ENCODE data around the gene NHEJ1.
A peak's percentile ranks its signal among the peaks of the same experiment; 100 is the strongest.
"Not testable (repeated sequence)": the region's sequence is repeated elsewhere in the genome, so short reads cannot be mapped to it uniquely, and the experiment has no call there.

NHEJ1 gene, protein sequence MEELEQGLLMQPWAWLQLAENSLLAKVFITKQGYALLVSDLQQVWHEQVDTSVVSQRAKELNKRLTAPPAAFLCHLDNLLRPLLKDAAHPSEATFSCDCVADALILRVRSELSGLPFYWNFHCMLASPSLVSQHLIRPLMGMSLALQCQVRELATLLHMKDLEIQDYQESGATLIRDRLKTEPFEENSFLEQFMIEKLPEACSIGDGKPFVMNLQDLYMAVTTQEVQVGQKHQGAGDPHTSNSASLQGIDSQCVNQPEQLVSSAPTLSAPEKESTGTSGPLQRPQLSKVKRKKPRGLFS
- total RNA-seq = 0.63 to 3.4 (median 2.1) reads per million in 18 experiments

GRCh38 chr2:219160186-219161017 lies at the start of gene NHEJ1:
Gene NHEJ1, minus strand, starts transcription at chr2:219160815. Its CDS starts 2,453 bp downstream, at chr2:219158362.
- DNase-seq = peak; percentile 91 to 93

DNA sequence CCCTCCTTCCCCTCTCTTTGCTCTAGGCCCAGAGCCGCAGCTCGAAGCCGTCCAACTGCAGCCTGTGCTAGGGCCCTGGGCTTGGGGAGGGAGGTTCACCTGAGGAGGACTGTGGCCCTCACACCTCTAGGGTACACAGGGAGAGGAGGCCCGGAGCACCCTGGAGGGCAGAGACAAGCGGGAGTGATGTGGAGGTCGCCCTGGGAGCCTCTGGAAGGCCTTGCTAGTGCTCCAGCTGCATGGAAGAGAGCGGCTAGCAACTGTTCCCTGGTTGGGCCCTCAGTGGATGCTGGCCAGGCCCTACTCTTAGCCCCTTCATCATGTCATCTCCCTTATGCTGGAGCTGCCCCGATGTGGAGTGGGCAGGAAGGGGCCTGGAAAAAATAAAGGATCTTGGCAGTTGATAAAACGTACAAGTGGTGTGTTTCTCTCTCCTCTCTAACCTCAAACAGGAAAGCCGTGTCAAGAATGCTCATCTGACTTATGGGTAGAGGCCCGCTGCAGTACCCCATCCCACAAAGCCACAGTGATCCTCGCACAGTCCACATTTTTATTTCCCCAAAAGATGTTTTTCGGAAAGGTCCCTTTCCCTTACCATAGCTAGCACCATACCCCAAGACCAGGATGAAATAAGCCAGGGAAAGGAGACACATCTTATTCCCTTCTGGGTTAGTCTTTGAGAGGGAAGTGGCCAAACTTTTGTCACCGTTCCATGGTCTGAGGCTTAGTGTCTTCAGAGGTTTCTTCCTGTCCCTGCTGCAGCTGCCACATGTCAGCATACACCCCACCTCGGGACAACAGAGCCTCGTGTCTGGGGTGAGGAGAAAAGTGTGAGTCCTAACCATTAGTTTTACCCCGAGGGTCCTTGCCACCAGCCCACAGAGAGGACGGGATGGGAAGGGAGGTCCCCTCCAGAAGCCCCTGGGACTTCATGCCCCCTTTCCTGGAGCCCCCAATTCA lies 48.9 kb upstream of the NHEJ1 start:
- no peak for DNase-seq

DNA sequence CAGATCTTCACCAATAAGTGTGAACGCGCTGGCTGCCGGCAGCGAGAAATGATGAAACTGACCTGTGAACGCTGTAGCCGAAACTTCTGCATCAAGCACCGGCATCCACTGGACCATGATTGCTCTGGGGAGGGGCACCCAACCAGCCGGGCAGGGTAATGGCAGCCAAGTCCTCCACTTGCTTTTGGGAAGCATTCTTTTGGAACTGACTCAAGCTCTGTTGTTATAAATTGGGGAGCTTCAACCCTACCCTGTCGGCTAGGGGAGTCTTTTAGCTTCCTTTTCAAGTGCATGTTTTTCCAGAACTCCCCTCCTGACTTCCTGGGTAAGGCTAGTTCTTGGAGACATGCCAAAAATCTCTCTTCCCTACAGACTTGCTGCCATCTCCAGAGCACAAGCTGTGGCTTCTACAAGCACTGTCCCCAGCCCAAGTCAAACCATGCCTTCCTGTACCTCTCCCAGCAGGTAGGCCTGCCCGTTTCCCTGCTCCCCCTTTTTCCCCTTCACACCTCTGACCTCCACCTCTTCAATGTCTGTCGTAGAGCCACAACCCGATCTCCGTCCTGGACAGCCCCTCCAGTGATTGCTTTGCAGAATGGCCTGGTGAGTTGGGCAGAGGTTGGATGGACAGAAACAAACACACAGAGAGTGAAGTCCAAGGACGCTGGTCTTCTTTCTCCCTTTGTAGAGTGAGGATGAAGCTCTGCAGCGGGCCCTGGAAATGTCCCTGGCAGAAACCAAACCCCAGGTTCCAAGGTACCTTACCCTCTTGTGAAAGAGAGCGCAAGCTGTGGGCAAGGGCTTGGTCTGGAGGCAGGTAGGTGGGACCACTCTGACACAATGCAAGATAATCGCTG lies 47.5 kb upstream of the NHEJ1 start:
- DNase-seq = no peak

GRCh38 chr2:219207134-219207883 lies 46.7 kb upstream of the NHEJ1 start:
- DNase-seq = no peak

- peak; percentile 93 to 96 for DNase-seq
Measured at GRCh38 chr2:219206328-219207133, 45.9 kb upstream of the NHEJ1 start, which contains the start of gene ZFAND2B. Gene ZFAND2B, plus strand, starts transcription at chr2:219206782. Its CDS starts 206 bp downstream, at chr2:219206988.

DNA sequence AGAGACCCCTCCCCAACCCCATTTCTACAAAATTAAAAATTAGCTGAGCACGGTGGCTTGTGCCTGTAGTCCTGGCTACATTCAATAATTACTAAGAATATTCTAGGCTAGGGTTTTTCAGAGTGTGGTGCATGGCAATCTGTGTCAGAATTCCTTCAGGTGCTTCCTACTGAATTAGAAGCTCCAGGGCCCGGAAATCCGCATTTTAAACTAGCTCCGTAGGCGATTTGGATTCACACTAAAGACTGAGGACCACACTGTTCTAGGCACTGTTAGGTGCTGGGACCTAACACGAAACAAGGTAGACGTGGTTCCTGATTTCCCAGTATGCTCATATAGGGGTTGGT lies 45.3 kb upstream of the NHEJ1 start:
- no peak for DNase-seq

GRCh38 chr2:219205165-219205538 lies 44.5 kb upstream of the NHEJ1 start:
- DNase-seq = no peak

DNA sequence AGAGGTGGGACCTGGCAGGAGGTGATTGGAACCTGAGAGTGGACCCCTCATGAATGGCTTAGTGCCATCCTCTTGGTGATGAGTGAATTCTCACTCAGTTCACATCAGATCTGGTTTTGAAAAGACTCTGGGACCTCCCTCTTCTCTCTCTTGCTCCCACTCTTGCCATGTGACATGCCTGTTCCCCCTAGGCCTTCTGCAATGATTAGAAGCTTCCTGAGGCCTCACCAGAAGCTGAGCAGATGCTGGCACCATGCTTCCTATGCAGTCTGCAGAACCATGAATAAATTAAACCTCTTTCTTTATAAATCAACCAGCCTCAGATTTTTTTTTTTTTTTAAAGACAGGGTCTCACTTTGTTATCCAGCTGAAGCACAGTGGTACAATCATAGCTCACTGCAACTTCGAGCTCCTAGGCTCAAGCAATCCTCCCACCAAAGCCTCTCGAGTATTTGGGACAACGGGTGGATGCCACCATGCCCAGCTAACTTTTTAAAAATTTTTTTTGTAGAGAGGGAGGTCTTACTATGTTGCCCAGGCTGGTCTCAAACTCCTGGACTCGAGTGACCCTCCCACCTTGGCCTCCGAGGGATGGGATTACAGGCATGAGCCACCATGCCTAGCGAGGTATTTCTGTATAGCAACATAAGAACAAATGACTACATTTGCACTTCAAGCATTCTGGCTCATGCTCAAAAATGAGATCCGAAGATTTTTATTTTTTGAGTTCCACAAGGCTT lies 44.0 kb upstream of the NHEJ1 start:
- no peak for DNase-seq

- DNase-seq = not testable (repeated sequence)
Measured at GRCh38 chr2:219201331-219201730, 40.7 kb upstream of the NHEJ1 start.

- DNase-seq = not testable (repeated sequence)
Measured at GRCh38 chr2:219200502-219201326, 40.1 kb upstream of the NHEJ1 start.

DNA sequence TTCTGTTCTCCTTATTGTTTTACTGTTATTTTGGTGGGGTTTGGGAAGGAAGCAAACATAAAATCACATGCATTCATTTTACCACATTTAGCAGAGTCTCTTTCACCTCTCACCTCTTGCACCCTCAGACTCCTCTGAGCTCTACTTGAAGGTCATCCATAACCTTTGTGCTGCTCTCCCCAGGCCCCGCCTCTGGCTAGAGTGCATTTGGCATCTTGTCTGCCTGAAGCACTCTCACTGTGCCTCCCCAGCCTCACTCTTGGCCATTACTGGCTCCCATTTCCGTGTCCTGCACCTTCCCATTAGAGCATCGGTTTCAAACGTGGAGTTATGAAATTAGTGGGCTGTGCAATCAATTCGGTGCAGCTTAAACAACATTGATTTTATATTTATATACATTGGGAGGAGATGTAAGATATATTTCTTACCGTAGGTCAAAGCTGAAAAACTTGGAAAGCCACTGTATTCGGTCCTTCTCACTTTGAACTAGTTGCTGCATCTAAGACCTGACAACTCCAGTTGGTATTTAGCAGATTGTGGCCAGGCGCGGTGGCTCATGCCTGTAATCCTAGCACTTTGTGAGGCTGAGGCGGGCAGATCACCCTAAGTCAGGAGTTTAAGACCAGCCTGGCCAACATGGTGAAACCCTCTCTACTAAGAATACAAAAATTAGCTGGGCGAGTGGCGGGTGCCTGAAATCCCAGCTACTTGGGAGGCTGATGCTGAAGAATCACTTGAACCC lies 39.0 kb upstream of the NHEJ1 start:
- no peak for DNase-seq

GRCh38 chr2:219198974-219199373 lies 38.4 kb upstream of the NHEJ1 start:
- DNase-seq = no peak

- no peak for DNase-seq
Measured at GRCh38 chr2:219197388-219197787, 36.8 kb upstream of the NHEJ1 start.

- no peak for DNase-seq
Measured at GRCh38 chr2:219186754-219187456, 26.3 kb upstream of the NHEJ1 start.

GRCh38 chr2:219184121-219184520 lies 23.5 kb upstream of the NHEJ1 start:
- DNase-seq = no peak

DNA sequence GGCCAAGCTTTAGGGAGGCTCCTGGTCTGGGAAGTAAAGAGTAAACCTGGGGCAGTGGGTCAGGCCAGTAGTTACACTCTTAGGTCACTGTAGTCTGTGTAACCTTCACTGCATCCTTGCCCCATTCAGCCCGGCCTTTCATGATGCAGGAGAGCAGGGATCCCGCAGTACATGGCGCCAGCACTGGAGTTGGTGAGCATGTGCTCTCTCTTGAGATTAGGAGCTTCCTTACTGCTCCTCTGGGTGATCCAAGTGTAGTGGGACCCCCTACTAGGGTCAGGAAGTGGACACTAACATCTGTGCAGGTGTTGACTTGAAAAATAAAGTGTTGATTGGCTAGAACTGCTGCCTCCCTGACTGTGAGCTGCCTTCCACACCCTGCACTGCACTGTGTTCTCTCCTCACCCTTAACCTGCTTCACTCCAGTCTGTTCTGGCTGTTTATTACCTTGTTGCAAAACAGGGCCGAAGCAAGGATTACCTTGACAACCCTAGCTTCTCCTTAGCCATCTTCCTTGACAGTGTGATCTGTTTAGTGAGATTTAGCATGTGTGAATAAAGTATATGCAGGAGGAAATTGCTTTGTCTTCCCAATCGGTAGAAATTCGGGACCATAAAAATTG lies 22.6 kb upstream of the NHEJ1 start:
- DNase-seq = no peak
